HK-2 (cell line): Measurements from ENCODE around the gene DHRSX.
"Not testable (repeated sequence)": the region's sequence is repeated elsewhere in the genome, so short reads cannot be mapped to it uniquely, and the experiment has no call there.

ENCODE experiments used
- DNase-seq: peaks from one replicate; pipeline ENCODE4 v3.0.0-alpha.2; 2018; ENCODE audit not compliant: unreplicated experiment

Gene DHRSX

DNA sequence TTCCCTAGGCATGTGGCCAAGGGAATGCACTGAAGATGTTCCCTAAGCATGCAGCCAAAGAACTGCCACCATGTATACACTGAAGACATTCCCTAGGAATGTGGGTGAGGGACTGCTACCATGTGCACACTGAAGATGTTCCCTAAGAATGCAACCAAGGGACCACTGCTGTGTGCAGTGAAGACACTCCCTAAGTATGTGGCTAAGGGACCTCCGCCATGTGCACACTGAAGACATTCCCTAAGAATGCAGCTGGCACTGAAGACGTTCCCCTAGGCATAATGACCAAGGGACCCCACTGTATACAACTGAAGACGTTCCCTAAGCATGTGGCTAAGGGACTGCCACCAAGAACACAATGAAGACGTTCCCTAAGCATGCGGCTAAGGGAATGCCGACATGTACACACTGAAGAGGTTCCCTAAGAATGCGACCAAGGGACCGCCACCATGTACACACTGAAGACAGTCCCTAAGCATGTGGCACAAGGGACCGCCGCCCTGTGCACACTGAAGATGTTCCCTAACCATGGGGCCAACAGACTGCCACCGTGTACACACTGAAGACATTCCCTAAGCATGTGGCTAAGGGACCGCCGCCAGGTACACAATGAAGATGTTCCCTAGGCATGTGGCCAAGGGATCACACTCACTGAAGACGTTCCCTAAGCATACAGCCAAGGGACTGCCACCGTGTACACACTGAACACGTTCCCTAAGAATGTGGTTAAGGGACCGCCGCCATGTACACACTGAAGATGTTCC lies 25.6 kb downstream of the DHRSX start:
- no peak for DNase-seq

GRCh38 chrX:2474280-2474962 lies 26.4 kb downstream of the DHRSX start:
- DNase-seq: no peak

DNA sequence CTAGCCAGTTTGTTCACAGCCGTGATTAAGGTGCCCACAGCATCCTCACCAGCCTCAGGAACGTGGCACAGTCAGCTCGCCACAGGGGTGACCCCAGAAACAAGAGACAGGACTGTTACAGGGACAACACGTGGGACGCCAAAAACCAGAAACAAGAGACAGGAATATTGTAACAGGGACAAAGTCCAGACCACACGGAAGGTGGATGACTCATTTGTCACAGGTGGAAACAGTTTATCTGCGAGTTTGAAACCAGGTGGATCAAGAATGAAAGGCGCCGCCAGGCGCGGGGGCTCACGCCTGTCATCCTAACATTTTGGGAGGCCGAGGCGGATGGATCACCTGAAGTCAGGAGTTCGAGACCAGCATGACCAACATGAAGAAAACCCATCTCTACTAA lies 27.7 kb downstream of the DHRSX start:
- DNase-seq: not testable (repeated sequence)

DNA sequence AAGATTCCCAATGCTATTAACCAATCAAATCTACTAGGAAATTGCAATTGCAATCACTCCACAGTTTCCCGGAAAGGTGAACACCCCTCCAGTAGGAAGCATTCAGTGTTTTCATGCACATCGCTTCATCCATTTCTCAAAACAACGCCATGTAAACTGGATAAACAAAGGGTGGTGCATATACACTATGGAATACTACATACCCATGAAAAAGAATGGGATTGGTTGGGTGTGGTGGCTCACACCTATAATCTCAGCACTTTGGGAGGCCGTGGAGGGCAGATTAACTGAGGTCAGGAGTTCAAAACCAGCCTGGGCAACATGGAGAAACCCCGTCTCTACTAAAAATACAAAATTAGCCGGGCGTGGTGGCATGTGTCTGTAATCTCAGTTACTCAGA lies 29.1 kb downstream of the DHRSX start:
- no peak for DNase-seq

DNA sequence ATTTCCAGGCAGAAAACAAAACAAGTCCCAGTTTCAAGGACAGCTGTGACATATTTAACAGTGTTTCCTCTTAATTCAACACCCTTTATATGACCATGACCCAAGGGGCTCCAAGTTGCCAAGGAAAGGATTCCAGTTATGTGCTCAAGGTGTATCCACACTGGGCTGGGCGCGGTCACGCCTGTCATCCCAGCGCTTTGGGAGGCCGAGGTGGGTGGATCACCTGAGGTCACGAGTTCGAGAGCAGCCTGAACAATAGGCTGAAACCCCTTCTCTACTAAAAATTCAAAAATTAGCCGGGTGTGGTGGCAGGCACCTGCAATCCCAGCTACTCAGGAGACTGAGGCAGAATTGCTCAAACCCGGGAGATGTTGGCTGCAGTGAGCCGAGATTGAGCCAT lies 29.6 kb downstream of the DHRSX start:
- not testable (repeated sequence) for DNase-seq

DNA sequence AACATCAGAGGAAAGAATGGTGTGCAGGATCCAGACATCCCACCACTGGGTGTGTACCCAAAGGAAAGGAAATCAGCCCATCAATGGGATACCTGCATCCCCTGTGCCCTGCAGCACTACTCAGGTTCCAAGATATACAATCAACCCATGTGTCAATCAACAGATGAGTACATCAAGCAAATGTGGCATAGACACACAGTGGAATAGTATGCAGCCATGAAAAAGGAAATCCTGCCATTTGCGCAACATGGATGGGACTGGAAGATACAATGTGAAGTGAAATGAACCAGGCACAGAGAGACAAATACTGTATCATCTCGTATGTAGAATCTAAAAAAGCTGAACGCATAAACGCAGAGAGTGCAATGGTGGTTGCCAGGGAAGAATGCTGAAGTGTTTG lies 30.9 kb downstream of the DHRSX start:
- DNase-seq: not testable (repeated sequence)

GRCh38 chrX:2469196-2469685 lies 31.5 kb downstream of the DHRSX start:
- no peak for DNase-seq

GRCh38 chrX:2468261-2469195 lies 32.2 kb downstream of the DHRSX start:
- no peak for DNase-seq

- no peak for DNase-seq
Measured at GRCh38 chrX:2466876-2467656, 33.7 kb downstream of the DHRSX start.

GRCh38 chrX:2464677-2465166 lies 36.1 kb downstream of the DHRSX start:
- no peak for DNase-seq

DNA sequence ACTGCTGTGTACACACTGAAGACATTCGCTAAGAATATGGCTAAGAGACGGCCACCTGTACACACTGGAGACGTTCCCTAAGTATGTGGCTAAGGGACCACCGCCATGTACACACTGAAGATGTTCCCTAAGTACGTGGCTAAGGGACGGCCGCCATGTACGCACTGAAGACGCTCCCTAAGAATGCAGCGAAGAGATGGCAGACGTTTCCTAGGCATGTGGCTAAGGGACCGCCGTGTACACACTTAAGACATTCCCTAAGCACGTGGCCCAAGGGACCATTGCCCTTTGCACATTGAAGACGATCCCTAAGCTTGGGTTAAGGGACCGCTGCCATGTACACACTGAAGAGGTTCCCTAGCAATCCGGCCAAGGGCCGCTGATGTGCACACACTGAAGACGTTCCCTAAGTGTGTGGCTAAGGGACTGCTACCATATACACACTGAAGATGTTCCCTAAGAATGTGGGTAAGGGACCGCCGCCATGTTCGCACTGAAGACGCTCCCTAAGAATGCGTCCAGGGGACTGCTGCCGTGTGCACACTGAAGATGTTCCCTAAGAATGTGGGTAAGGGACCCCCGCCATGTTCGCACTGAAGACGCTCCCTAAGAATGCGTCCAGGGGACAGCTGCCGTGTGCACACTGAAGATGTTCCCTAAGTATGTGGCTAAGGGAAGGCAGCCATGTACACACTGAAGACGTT lies 36.7 kb downstream of the DHRSX start:
- DNase-seq: no peak

DNA sequence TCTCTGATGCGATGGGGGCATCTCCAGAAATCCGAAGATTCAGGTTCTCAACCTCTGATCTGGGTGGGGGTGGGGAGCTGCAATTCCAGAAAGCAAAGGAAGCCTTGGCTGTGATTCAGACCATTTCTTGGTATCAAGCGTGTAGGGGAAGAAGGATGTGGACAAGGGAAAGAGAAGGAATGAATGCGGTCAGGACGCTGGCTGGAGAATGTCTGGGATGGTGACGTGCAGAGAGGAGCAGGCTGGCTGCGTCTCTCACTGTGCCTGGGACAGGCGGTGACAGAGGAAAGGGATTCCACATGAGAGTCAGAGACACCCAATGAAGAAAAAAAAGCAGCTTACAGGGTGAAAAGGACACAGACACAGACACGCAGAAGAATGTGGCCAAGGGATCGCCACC lies 37.3 kb downstream of the DHRSX start:
- DNase-seq: not testable (repeated sequence)

DNA sequence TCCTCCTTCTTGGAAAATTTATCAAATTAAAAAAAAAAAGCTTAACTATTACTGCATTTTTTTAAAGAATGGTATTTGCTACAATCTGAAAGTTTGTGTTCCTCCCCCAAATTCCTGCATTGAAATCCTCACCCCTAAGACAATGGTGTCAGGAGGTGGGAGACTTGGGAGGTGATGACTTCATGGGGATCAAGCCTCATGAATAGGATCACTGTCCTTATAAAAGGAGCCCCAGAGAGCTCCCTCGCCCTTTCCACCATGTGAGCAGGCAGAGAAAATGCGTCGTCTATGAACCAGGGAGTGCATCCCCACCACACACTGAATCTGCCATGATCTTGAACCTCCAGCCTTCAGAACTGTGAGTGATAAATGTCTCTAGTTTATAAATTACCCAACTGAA lies 38.0 kb downstream of the DHRSX start:
- DNase-seq: no peak

DNA sequence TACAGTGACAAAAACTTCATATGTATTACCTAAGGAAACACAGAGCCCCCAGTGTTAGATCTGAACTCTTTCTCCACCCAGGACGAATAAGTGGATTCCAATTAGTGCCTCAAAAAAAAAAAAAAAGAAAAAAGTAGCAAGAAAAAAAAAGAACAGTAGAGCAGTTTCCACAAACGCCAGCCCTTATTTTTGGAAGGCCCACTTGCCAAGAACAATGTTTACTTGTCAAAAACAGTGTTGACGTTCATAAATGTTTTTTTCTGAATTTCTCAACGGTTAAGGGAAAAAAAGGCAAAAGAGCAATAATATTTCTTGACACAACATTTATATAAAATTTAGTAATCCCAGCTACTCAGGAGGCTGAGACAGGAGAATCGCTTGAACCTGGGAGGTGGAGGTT lies 38.7 kb downstream of the DHRSX start:
- DNase-seq: no peak

DNA sequence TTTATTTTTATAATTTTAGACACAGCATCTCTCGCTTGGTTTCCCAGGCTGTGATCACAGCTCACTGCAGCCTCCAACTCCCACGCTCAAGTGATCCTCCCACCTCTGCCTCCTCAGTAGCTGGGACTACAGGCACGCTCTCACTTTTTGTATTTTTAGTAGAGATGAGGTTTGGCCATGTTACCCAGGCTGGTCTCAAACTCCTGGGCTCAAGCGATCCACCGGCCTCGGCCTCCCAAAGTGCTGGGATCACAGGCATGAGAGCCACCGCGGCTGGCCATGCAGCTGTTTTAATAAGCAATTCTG lies 39.1 kb downstream of the DHRSX start:
- no peak for DNase-seq

DNA sequence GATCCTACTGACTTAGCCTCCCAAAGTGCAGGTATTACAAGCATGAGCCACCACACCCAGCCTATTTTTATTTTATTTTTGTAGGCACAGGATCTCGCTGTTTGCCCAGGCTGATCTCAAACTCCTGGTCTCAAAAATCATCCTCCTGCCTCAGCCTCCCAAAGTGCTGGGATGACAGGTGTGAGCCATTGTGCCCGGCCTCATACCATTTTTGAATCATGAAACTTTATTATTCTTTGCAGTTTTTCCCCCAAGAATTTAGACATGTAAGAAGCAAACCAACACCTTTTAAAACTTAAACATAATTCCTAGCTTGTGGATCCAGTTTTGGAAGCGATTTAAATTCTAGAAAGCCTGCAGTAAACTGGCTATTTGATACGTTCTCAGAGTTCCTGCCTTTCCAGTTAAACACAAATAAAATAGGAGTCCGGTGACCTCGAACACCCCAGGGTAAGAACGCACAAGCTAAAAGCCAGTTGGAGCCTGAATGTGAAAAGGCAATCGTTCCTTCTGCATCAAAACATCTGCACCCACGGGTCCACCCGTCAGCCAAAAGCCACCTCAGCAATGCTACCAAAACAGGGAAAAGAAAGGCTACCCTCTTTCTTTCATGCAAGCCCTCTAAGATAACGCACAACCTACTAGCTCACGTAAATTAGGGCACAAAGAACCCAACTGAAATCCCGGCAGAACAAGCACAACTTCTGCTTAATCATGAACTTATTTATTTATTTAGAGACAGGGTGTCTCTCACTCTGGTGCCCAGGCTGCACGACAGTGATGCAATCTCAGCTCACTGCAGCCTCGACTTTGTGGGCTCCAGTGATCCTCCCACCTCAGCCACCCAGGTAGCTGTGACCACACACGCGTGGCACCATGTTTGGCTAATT lies 39.7 kb downstream of the DHRSX start:
- DNase-seq: not testable (repeated sequence)

DNA sequence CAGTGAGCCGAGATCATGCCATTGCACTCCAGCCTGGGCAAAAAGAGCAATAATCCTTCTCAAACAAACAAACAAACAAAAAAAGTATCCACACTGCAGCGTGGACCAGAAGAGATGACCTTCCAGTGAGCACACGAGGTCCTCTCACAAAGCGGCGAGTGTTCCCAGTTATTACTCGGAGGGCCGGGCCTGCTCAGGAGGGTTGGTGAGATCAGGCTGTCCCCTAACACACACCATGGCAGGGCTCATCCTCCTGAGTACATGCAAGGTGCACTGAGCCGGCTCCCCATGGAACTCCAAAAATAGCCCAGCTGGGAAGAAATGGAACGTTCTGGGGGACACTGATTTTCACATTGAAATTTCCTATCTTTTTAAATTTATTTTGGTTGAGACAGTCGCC lies 40.7 kb downstream of the DHRSX start:
- not testable (repeated sequence) for DNase-seq

DNA sequence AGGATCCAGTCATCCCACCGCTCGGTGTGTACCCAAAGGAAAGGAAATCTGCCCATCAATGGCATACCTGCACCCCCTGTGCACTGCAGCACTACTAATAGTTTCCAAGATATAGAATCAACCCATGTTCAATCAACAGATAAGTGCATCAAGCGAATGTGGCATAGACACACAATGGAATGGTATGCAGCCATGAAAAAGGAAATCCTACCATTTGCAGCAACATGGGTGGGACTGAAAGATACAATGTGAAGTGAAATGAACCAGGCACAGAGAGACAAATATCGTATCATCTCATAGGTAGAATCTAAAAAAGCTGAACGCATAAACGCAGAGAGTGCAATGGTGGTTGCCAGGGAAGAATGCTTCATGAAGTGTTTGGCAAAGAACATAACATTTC lies 42.5 kb downstream of the DHRSX start:
- DNase-seq: no peak

GRCh38 chrX:2457289-2458133 lies 43.3 kb downstream of the DHRSX start:
- DNase-seq: no peak
